ENCODE data around the gene DEGS2.

DNA sequence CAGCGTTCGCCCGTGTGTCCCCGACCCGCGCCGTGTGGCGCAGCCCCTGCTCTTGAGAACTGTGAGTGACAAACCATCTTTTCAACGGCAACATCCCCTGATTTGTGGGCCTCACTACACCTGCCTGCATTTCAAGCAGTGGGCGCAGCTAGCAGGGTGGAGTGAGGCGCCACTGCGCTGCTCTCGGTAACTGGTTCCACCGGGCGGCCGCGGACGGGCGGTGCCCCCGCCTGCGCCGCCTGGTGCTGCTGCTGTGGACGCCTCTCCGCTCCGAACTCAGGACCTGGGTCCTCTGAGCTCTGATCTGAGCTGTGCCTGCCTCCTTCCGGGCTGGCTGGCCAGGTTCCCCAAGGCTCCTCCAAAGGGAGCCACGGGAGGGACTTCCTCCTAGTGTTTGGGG, 5.9 kb upstream of the DEGS2 start:
- TF ChIP-seq KDM5A (IDR thresholded peaks at IDR 0.05) (no peak), NR3C1 (IDR thresholded peaks at IDR 0.05) (no peak), KDM1A (IDR thresholded peaks at IDR 0.05; ENCODE audit: low read depth) (no peak), RCOR1 (IDR thresholded peaks at IDR 0.05; ENCODE audit: low read depth, low read length) (no peak), HOXA7 (CRISPR knock-in tag; IDR thresholded peaks at IDR 0.05) (no peak), SMC3 (IDR thresholded peaks at IDR 0.05) (no peak)
- TF ChIP-seq, protein P1, sequence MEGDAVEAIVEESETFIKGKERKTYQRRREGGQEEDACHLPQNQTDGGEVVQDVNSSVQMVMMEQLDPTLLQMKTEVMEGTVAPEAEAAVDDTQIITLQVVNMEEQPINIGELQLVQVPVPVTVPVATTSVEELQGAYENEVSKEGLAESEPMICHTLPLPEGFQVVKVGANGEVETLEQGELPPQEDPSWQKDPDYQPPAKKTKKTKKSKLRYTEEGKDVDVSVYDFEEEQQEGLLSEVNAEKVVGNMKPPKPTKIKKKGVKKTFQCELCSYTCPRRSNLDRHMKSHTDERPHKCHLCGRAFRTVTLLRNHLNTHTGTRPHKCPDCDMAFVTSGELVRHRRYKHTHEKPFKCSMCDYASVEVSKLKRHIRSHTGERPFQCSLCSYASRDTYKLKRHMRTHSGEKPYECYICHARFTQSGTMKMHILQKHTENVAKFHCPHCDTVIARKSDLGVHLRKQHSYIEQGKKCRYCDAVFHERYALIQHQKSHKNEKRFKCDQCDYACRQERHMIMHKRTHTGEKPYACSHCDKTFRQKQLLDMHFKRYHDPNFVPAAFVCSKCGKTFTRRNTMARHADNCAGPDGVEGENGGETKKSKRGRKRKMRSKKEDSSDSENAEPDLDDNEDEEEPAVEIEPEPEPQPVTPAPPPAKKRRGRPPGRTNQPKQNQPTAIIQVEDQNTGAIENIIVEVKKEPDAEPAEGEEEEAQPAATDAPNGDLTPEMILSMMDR (IDR thresholded peaks at IDR 0.05), result no peak
- TF ChIP-seq, protein P2, sequence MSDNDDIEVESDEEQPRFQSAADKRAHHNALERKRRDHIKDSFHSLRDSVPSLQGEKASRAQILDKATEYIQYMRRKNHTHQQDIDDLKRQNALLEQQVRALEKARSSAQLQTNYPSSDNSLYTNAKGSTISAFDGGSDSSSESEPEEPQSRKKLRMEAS (IDR thresholded peaks at IDR 0.05), result no peak
- TF ChIP-seq, protein P3, sequence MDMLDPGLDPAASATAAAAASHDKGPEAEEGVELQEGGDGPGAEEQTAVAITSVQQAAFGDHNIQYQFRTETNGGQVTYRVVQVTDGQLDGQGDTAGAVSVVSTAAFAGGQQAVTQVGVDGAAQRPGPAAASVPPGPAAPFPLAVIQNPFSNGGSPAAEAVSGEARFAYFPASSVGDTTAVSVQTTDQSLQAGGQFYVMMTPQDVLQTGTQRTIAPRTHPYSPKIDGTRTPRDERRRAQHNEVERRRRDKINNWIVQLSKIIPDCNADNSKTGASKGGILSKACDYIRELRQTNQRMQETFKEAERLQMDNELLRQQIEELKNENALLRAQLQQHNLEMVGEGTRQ (IDR thresholded peaks at IDR 0.05), result no peak
- TF ChIP-seq, protein P4, sequence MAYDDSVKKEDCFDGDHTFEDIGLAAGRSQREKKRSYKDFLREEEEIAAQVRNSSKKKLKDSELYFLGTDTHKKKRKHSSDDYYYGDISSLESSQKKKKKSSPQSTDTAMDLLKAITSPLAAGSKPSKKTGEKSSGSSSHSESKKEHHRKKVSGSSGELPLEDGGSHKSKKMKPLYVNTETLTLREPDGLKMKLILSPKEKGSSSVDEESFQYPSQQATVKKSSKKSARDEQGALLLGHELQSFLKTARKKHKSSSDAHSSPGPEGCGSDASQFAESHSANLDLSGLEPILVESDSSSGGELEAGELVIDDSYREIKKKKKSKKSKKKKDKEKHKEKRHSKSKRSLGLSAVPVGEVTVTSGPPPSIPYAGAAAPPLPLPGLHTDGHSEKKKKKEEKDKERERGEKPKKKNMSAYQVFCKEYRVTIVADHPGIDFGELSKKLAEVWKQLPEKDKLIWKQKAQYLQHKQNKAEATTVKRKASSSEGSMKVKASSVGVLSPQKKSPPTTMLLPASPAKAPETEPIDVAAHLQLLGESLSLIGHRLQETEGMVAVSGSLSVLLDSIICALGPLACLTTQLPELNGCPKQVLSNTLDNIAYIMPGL (CRISPR knock-in tag; IDR thresholded peaks at IDR 0.05; ENCODE audit: borderline replicate concordance), result no peak

Data from A549 (cell line).